Esophagus muscularis mucosa (tissue), 3 donors: Measurements from ENCODE around the gene C9orf85.

ENCODE experiments used
- EP300 ChIP-seq: sonication (generic); formaldehyde crosslinking; IDR thresholded peaks from one replicate; pipeline ENCODE4 v1.6.1; 2017; ENCODE audit warnings: antibody characterized with exemption
- TF ChIP-seq, protein P1 (sequence below), 3 experiments: fragments of 200-600 bp in 2 of 3; fragments of 450-650 bp in 1 of 3; sonication (generic) in 2 of 3; IDR thresholded peaks; one replicate each; pipeline ENCODE4 v1.5.1; 2017 to 2019; ENCODE audit warnings: antibody characterized with exemption in 3 of 3, mild to moderate bottlenecking in 2 of 3, moderate library complexity in 1 of 3

DNA sequence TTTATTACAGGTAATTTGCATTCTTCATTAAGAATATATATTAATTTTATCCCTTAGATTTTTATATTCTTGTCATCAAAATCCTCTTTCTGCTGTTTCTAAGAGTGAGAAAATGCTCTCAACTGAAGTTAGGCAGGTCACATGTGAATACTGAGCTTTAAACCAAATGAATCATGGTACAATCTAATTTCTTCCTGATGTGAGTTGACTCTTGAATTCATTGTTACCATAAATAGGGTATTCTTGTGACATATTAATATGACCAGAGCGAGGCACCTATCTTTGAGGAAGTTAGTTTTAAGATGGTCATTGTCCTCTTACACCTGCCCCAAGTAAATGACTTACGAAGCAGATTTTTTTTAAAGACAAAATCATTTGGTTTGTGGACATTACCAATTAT lies 17.4 kb downstream of the C9orf85 start:
- TF ChIP-seq, protein P1, sequence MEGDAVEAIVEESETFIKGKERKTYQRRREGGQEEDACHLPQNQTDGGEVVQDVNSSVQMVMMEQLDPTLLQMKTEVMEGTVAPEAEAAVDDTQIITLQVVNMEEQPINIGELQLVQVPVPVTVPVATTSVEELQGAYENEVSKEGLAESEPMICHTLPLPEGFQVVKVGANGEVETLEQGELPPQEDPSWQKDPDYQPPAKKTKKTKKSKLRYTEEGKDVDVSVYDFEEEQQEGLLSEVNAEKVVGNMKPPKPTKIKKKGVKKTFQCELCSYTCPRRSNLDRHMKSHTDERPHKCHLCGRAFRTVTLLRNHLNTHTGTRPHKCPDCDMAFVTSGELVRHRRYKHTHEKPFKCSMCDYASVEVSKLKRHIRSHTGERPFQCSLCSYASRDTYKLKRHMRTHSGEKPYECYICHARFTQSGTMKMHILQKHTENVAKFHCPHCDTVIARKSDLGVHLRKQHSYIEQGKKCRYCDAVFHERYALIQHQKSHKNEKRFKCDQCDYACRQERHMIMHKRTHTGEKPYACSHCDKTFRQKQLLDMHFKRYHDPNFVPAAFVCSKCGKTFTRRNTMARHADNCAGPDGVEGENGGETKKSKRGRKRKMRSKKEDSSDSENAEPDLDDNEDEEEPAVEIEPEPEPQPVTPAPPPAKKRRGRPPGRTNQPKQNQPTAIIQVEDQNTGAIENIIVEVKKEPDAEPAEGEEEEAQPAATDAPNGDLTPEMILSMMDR (IDR thresholded peaks at IDR 0.05), result no peak
- no peak for TF ChIP-seq EP300
